ENCODE measurements around the gene TGIF1. TPM values are rescaled to one million over a fixed set of nuclear protein-coding genes. Genes with fewer than 3 reads are reported as not detected.
A peak's percentile ranks its signal among the peaks of the same experiment; 100 is the strongest.

The TGIF1 gene
- total and polyA plus RNA-seq, 2 of the 4 experiments (the other 2 are of a cell fraction), result 62.1 to 118 TPM

- in situ Hi-C loops (cut with MboI; ENCODE audit: low sequenced_read_pairs) (loop anchor here (5.0 kb wide), 3 partner anchors 148 to 218 kb away; no protein-coding TSS in a partner anchor), dilution Hi-C loops (cut with HindIII; ENCODE audit: low sequenced_read_pairs, unreplicated experiment) (no loop called here), intact Hi-C loops (cut with micrococcal nuclease) (loop anchor here (1.0 to 10.0 kb wide), 7 partner anchors 145 to 548 kb away; partner anchors contain the start of gene MYL12B)
- H4K5ac ChIP-seq (ENCODE audit: low read depth, low read length), result peak overlapping the region; percentile 4; the same call in 1 of the 2 replicates
- peak overlapping the region; percentile 76 for H3K14ac ChIP-seq (replicated peaks; ENCODE audit: low read depth, low read length)
- DNase-seq (no peak), ATAC-seq (ENCODE audit: low read depth) (peak; percentile 3)
- peaks cover 2% of the 10 kb centered on the region for H3K4me1 ChIP-seq (ENCODE audit: control insufficient read depth, insufficient read depth, low read length)
- no peak overlapping the region; the same call in 2 of the 3 replicates for H2BK15ac ChIP-seq (ENCODE audit: low read depth, low read length)
- H3K9me1 ChIP-seq (ENCODE audit: insufficient read depth, low read length), result peaks cover 4% of the 10 kb centered on the region; the same call in 1 of the 2 replicates
- ChIA-PET CTCF (no interaction called here), POLR2A (ENCODE audit: unreplicated experiment) (interaction anchor here (0.6 to 1.0 kb wide), 3 partner anchors 144 to 224 kb away, joined by 3 to 4 read pairs (median 3); no protein-coding TSS in a partner anchor)
- peak overlapping the region; percentile 79 for H2BK5ac ChIP-seq (ENCODE audit: low read depth, low read length, poor library complexity, severe bottlenecking)
- no peaks in the 10 kb centered on the region; the same call in 1 of the 2 replicates for H3K36me3 ChIP-seq (ENCODE audit: control insufficient read depth, insufficient read depth, low read length)
- peak overlapping the region; percentile 87 for H2AK9ac ChIP-seq (replicated peaks; ENCODE audit: low read depth, low read length, poor library complexity)
- H2BK20ac ChIP-seq (ENCODE audit: low read depth, low read length), result 0 out of 2 replicates have a peak overlapping the region, but pooled peaks have one; percentile 12
- peak overlapping the region; percentile 14 for H3K18ac ChIP-seq (ENCODE audit: low read depth, low read length)
- peak overlapping the region; percentile 69; the same call in 1 of the 2 replicates for H3K23ac ChIP-seq (ENCODE audit: low read depth, low read length)
- H2BK120ac ChIP-seq (ENCODE audit: low read depth, low read length), result peak overlapping the region; percentile 54; the same call in 1 of the 2 replicates
- H3K4ac ChIP-seq (ENCODE audit: low read depth, low read length), result peak overlapping the region; percentile 89
- no peaks in the 10 kb centered on the region for H3K27me3 ChIP-seq (ENCODE audit: control insufficient read depth, insufficient read depth, low read length)
- BruUV-seq (replicated peaks), result no TSS peak
- peak overlapping the region; percentile 85 for H3K56ac ChIP-seq (ENCODE audit: extremely low read depth, insufficient read depth, low read length)
- H3K27ac ChIP-seq (ENCODE audit: insufficient read depth, low read length), result peak overlapping the region; percentile 91
- H3K4me2 ChIP-seq (ENCODE audit: low read depth, low read length), result peak overlapping the region; percentile 82
- H4K20me1 ChIP-seq (ENCODE audit: insufficient read depth, low read length), result peaks cover 5% of the 10 kb centered on the region; the same call in 1 of the 2 replicates
- H3K79me1 ChIP-seq (ENCODE audit: low read depth in 1 of 2, low read length in 2 of 2), result peaks cover 0 to 3% of the 10 kb centered on the region in 2 experiments; a peak in 2 of 4 replicates
- no peak for TF ChIP-seq RAD21 (IDR thresholded peaks at IDR 0.05; ENCODE audit: low read length)
- peak; percentile 57 for TF ChIP-seq MAZ (IDR thresholded peaks at IDR 0.05; ENCODE audit: borderline replicate concordance, low read depth, low read length)
- TF ChIP-seq CHD1 (IDR thresholded peaks at IDR 0.05; ENCODE audit: low read depth, low read length), result peak; percentile 89
- TF ChIP-seq BHLHE40 (IDR thresholded peaks at IDR 0.05; ENCODE audit: low read depth, low read length), result peak; percentile 88
- TF ChIP-seq NFE2L2 (IDR thresholded peaks at IDR 0.05; ENCODE audit: low read depth, low read length), result no peak
- peak overlapping the region; percentile 79 for H3K9ac ChIP-seq (ENCODE audit: low read depth, low read length)
- peak overlapping the region; percentile 85 for H2AFZ ChIP-seq (replicated peaks; ENCODE audit: low read length, poor library complexity)
- H3K9me3 ChIP-seq (ENCODE audit: control insufficient read depth, insufficient read depth, low read length), result no peaks in the 10 kb centered on the region
- peak overlapping the region; percentile 41; the same call in 1 of the 2 replicates for H2AK5ac ChIP-seq (ENCODE audit: low read depth, low read length)
- WGBS, 2 experiments (ENCODE audit: extremely low coverage in 2 of 2, insufficient read length in 1 of 2), result 0% methylated on average over 6 of the region's 47 CpGs; no CpG with 5 or more reads in 1 of the 2 experiments
- H4K91ac ChIP-seq (ENCODE audit: insufficient read depth, low read depth, low read length), result peak overlapping the region; percentile 74
- peak overlapping the region in 1 of 2 experiments; percentile 62; a peak in 2 of 4 replicates for H4K8ac ChIP-seq (ENCODE audit: low read depth in 2 of 2, low read length in 2 of 2)
- H3K4me3 ChIP-seq (ENCODE audit: insufficient read depth, low read depth, low read length), result peak overlapping the region; percentile 85
Measured at GRCh38 chr18:3449512-3450011, 410 bp upstream of the TGIF1 start.

Measured in IMR-90 (cell line).